Gastroesophageal sphincter (tissue), 4 donors: ENCODE results near the gene CLPTM1L. TPM values are rescaled to one million over a fixed set of nuclear protein-coding genes. Genes with fewer than 3 reads are reported as not detected.

Source experiments
- ATAC-seq: fragments of 150-250 bp; one replicate; pipeline ENCODE4 v1.9.1; 2016; ENCODE audit warnings: mild to moderate bottlenecking, moderate library complexity
- H3K27ac ChIP-seq, 4 donors: fragments of 200-600 bp; sonication (generic) in 3 of 4; 1 replicate in 3 of 4; 2 replicates in 1 of 4; pipeline ENCODE4 v1.5.1; 2016 to 2019
- H3K27me3 ChIP-seq: fragments of 200-600 bp; sonication (generic); one replicate; pipeline ENCODE4 v1.5.1; 2019
- H3K36me3 ChIP-seq, 2 donors: fragments of 200-600 bp; sonication (generic); one replicate each; pipeline ENCODE4 v1.5.1; 2019; ENCODE audit warnings: control low read depth in 1 of 2
- H3K4me1 ChIP-seq, 3 donors: fragments of 200-600 bp; sonication (generic); 1 replicate in 2 of 3; 2 replicates in 1 of 3; pipeline ENCODE4 v1.5.1; 2016 to 2019; ENCODE audit warnings: control low read depth in 2 of 3
- H3K4me3 ChIP-seq, 2 donors: fragments of 200-600 bp; sonication (generic); one replicate each; pipeline ENCODE4 v1.5.1; 2019; ENCODE audit warnings: mild to moderate bottlenecking in 1 of 2, moderate library complexity in 1 of 2
- H3K9me3 ChIP-seq, 3 donors: fragments of 200-600 bp; sonication (generic); one replicate each; pipeline ENCODE4 v1.5.1; 2017 to 2019; ENCODE audit warnings: control low read depth in 2 of 3
- EP300 ChIP-seq: sonication (generic); formaldehyde crosslinking; IDR thresholded peaks from one replicate; pipeline ENCODE4 v1.6.1; 2017; ENCODE audit warnings: antibody characterized with exemption, mild to moderate bottlenecking
- POLR2A ChIP-seq, 2 donors: fragments of 450-650 bp; IDR thresholded peaks; one replicate each; pipeline ENCODE4 v1.6.1; 2017; ENCODE audit warnings: antibody characterized with exemption in 2 of 2, mild to moderate bottlenecking in 2 of 2, moderate library complexity in 1 of 2
- POLR2AphosphoS5 ChIP-seq: sonication (generic); formaldehyde crosslinking; IDR thresholded peaks from one replicate; pipeline ENCODE4 v1.6.1; 2017; ENCODE audit warnings: antibody characterized with exemption
- WGBS, 2 donors: methylation state at CpG; one replicate each; pipeline ENCODE4 v1.1.5; 2018; ENCODE audit warnings: low coverage in 1 of 2; 5-methylcytosine and 5-hydroxymethylcytosine counted together
- total RNA-seq, 4 donors: library from RNA; depleted of rRNA; stranded (reverse); fragments of >200 nt; gene quantifications; one replicate each; pipeline ENCODE4 v1.1.0, GENCODE V29; 2016
- TF ChIP-seq, protein P1 (sequence below), 4 experiments: fragments of 200-600 bp in 2 of 4; fragments of 450-650 bp in 2 of 4; sonication (generic) in 1 of 4; IDR thresholded peaks; one replicate each; pipeline ENCODE4 v1.5.1; 2017 to 2019; ENCODE audit warnings: antibody characterized with exemption in 4 of 4, mild to moderate bottlenecking in 2 of 4, moderate library complexity in 2 of 4

CLPTM1L gene
- total RNA-seq, 4 donors from 2014 or later, result 83.9 to 131 (median 92.2) TPM

DNA sequence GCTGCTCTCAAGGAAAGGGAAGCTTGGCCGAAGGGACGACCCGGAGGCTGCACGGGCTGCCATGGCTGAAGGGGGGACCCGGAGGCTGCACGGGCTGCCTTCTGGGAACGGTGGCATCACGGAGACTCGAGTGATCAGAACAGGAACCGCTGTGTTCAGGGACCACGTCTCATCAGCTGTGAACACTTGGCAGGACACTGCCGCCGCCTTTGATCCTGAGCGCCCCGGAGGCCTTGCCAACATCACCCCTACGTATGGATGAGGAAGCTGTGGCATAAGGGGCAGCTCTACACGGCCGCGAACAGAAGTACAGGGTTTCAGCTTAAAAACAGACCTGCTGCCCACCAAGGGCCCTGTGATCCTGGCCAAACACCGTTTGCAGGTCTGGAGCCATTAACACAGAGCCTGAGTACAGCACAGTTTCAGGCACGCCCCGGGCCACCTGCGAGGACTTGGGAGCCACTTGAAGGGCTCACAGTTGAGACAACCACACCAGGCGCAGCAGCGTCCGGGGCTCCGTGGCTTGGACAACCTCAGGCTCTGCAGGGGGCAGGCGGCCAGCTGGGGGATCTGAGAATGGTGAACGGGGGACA is 26.1 kb downstream of the CLPTM1L start:
- no peak for ATAC-seq
- peaks cover 0 to 64% of the 10 kb centered on the region in 2 donors for H3K36me3 ChIP-seq
- whole genome bisulfite sequencing, 2 donors, result no CpG with 5 or more reads among the region's 29 CpGs

DNA sequence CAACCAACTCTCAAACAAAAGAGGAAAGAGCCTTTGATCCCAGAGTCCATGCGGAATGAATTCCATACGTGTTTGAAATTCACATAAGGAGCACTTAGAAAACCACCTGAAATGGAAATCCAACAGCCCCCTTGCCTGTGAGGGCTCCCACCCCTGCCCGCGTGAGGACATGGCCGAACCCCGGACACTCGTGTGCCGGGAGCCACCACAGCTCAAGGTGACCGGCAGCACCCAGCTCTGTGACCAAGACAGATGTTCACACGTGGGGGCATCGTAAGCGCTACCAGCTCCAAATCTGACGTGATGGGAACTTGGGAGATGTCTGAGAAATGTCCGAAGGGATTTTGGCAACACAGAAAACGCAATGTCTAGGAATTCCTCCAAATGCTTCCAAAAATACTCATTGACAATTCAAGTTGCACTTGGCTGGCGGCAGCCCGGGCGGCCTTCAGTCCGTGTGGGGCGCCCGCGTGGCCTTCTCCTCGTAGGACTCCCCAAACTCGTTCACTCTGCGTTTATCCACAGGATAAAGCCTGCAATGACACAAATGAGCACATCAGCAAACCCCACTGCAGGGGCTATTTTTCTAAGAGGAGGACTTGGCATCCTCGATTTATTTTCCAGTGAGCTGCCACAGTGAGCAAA is 26.9 kb downstream of the CLPTM1L start:
- H3K27me3 ChIP-seq, result no peaks in the 10 kb centered on the region
- 75 to 86% methylated on average over 9 to 21 of the region's 26 CpGs for WGBS, 2 donors
- TF ChIP-seq EP300 (no peak), POLR2A (IDR thresholded peaks at IDR 0.05) (no peak), POLR2AphosphoS5 (no peak)
- TF ChIP-seq, protein P1, sequence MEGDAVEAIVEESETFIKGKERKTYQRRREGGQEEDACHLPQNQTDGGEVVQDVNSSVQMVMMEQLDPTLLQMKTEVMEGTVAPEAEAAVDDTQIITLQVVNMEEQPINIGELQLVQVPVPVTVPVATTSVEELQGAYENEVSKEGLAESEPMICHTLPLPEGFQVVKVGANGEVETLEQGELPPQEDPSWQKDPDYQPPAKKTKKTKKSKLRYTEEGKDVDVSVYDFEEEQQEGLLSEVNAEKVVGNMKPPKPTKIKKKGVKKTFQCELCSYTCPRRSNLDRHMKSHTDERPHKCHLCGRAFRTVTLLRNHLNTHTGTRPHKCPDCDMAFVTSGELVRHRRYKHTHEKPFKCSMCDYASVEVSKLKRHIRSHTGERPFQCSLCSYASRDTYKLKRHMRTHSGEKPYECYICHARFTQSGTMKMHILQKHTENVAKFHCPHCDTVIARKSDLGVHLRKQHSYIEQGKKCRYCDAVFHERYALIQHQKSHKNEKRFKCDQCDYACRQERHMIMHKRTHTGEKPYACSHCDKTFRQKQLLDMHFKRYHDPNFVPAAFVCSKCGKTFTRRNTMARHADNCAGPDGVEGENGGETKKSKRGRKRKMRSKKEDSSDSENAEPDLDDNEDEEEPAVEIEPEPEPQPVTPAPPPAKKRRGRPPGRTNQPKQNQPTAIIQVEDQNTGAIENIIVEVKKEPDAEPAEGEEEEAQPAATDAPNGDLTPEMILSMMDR (IDR thresholded peaks at IDR 0.05), result no peak
- peaks cover 0 to 56% of the 10 kb centered on the region in 2 donors for H3K36me3 ChIP-seq
- no peak overlapping the region for H3K4me3 ChIP-seq
- no peak overlapping the region for H3K27ac ChIP-seq
- no peak for ATAC-seq
- peaks cover 0 to 17% (median 7%) of the 10 kb centered on the region in 3 donors for H3K4me1 ChIP-seq
- no peaks in the 10 kb centered on the region for H3K9me3 ChIP-seq

More for the DNA sequence above, 26.1 kb downstream of the CLPTM1L start:
- Histone ChIP-seq H3K27ac (no peak overlapping the region), H3K4me3 (no peak overlapping the region), H3K4me1 (peaks cover 0 to 17% (median 7%) of the 10 kb centered on the region in 3 donors), H3K9me3 (no peaks in the 10 kb centered on the region), H3K27me3 (no peaks in the 10 kb centered on the region)
- TF ChIP-seq EP300 (no peak), POLR2AphosphoS5 (no peak), POLR2A (IDR thresholded peaks at IDR 0.05) (no peak)
- TF ChIP-seq, protein P1 (IDR thresholded peaks at IDR 0.05), result no peak

GRCh38 chr5:1316588-1317340 is 28.1 kb downstream of the CLPTM1L start:
- ATAC-seq, result no peak
- peaks cover 3% of the 10 kb centered on the region for H3K27me3 ChIP-seq
- no peak overlapping the region for H3K27ac ChIP-seq
- H3K4me3 ChIP-seq, result no peak overlapping the region
- peaks cover 0 to 17% (median 7%) of the 10 kb centered on the region in 3 donors for H3K4me1 ChIP-seq
- TF ChIP-seq POLR2AphosphoS5, result no peak
- TF ChIP-seq POLR2A (IDR thresholded peaks at IDR 0.05), result no peak
- TF ChIP-seq EP300, result no peak
- TF ChIP-seq, protein P1 (IDR thresholded peaks at IDR 0.05), result no peak
- 41 to 47% methylated on average over 12 to 15 of the region's 17 CpGs for WGBS, 2 donors
- H3K36me3 ChIP-seq, result peaks cover 0 to 44% of the 10 kb centered on the region in 2 donors
- H3K9me3 ChIP-seq, result no peaks in the 10 kb centered on the region

DNA sequence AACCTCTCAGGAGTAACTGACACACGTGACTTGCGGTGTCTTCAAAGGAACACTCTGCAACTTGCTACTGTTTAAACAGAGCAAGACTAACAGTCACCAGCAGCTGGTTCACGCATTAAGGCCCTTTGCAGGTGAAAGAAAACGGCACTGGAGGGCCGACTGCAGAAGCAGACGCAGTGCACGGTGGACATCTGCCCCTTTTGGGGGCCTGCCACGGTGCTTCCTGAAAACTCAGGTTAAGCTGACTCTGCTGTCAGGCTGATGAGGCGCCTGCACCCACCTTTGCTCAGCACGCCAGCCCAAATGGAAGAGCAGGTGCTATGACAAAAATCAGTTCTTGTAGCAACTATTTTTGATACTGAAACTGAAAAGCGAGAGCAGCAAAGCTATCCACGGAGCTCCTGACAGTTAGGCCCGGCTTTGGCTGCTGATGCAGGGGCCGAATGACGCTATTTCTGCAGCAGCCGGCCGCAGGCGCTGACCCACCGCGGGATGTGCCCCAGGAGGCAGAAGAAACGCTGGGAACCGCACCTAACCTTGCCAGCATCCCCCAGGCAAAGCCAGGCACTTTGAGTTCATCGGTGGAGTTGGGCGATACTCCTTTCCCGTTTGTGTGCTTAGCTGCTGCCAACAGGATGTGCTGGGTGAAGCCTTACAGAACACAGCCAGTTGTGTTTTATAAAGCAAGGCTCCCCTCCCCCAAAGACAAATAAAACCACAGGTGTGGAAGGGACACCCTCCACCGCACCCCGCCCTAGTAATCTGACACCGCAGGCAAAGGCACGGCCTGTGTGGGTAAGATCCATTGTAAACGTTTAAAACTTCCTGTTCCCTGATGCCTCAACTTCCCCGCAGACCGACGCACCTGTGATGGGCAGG is 29.0 kb downstream of the CLPTM1L start:
- peak overlapping the region in 1 of 2 donors; percentile 23 for H3K4me3 ChIP-seq
- peaks cover 0 to 35% of the 10 kb centered on the region in 2 donors for H3K36me3 ChIP-seq
- H3K27me3 ChIP-seq, result peaks cover 11% of the 10 kb centered on the region
- peaks cover 0 to 17% (median 7%) of the 10 kb centered on the region in 3 donors for H3K4me1 ChIP-seq
- WGBS, 2 donors, result 38 to 50% methylated on average over 2 to 18 of the region's 33 CpGs
- no peak overlapping the region for H3K27ac ChIP-seq
- TF ChIP-seq EP300, result no peak
- no peak for TF ChIP-seq POLR2AphosphoS5
- no peak for TF ChIP-seq POLR2A (IDR thresholded peaks at IDR 0.05)
- TF ChIP-seq, protein P1 (IDR thresholded peaks at IDR 0.05), result no peak
- no peaks in the 10 kb centered on the region for H3K9me3 ChIP-seq
- no peak for ATAC-seq
